IPS-11a (cell line): Measurements from ENCODE around the gene HDGFL1.

Experiments
- H3K4me3 ChIP-seq: one replicate; pipeline ENCODE4 v1.5.1; 2013; ENCODE audit warnings: low read depth, low read length, control low read depth

The HDGFL1 gene

GRCh38 chr6:22569281-22570184 lies at the start of gene HDGFL1:
TSS of gene HDGFL1 (plus strand) at chr6:22569566. CDS start at chr6:22569576, 10 bp downstream.
- H3K4me3 ChIP-seq: no peak within 1 kb of the TSS

GRCh38 chr6:22521035-22521434 lies 48.3 kb upstream of the HDGFL1 start:
- H3K4me3 ChIP-seq: no peak overlapping the region

GRCh38 chr6:22526736-22527135 lies 42.6 kb upstream of the HDGFL1 start:
- H3K4me3 ChIP-seq: no peak overlapping the region

GRCh38 chr6:22529866-22530265 lies 39.5 kb upstream of the HDGFL1 start:
- no peak overlapping the region for H3K4me3 ChIP-seq

- no peak overlapping the region for H3K4me3 ChIP-seq
These were observed 38.9 kb upstream of the HDGFL1 start for GRCh38 chr6:22530506-22530905.

GRCh38 chr6:22536122-22536521 lies 33.2 kb upstream of the HDGFL1 start:
- no peak overlapping the region for H3K4me3 ChIP-seq

- H3K4me3 ChIP-seq: no peak overlapping the region
These were observed 24.9 kb upstream of the HDGFL1 start for GRCh38 chr6:22544476-22544875.

GRCh38 chr6:22545051-22545450 lies 24.3 kb upstream of the HDGFL1 start:
- no peak overlapping the region for H3K4me3 ChIP-seq

GRCh38 chr6:22546236-22546635 lies 23.1 kb upstream of the HDGFL1 start:
- H3K4me3 ChIP-seq: no peak overlapping the region

- no peak overlapping the region for H3K4me3 ChIP-seq
These were observed 18.2 kb upstream of the HDGFL1 start for GRCh38 chr6:22550971-22551670.

GRCh38 chr6:22556266-22556665 lies 13.1 kb upstream of the HDGFL1 start:
- no peak overlapping the region for H3K4me3 ChIP-seq

GRCh38 chr6:22557007-22557406 lies 12.4 kb upstream of the HDGFL1 start:
- no peak overlapping the region for H3K4me3 ChIP-seq

- H3K4me3 ChIP-seq: no peak overlapping the region
These were observed 11.0 kb upstream of the HDGFL1 start for GRCh38 chr6:22558288-22558882.

GRCh38 chr6:22568854-22569253 lies 512 bp upstream of the HDGFL1 start:
- no peak overlapping the region for H3K4me3 ChIP-seq

- H3K4me3 ChIP-seq: no peak overlapping the region
These were observed 802 bp downstream of the HDGFL1 start for GRCh38 chr6:22570185-22570551.

- no peak overlapping the region for H3K4me3 ChIP-seq
These were observed 5.8 kb downstream of the HDGFL1 start for GRCh38 chr6:22575190-22575589.

- H3K4me3 ChIP-seq: no peak overlapping the region
These were observed 10.1 kb downstream of the HDGFL1 start for GRCh38 chr6:22579439-22579838.

- no peak overlapping the region for H3K4me3 ChIP-seq
These were observed 11.0 kb downstream of the HDGFL1 start for GRCh38 chr6:22580337-22580736.

- H3K4me3 ChIP-seq: no peak overlapping the region
These were observed 13.2 kb downstream of the HDGFL1 start for GRCh38 chr6:22582417-22583205.

GRCh38 chr6:22583230-22583629 lies 13.9 kb downstream of the HDGFL1 start:
- H3K4me3 ChIP-seq: no peak overlapping the region

GRCh38 chr6:22583927-22584326 lies 14.6 kb downstream of the HDGFL1 start:
- H3K4me3 ChIP-seq: no peak overlapping the region
